Prostate gland (tissue), 2 donors: ENCODE measurements around the gene PDE8A.

ENCODE experiments used
- CTCF ChIP-seq, 4 experiments: fragments of 200-600 bp in 2 of 4; fragments of 450-650 bp in 2 of 4; sonication (generic) in 2 of 4; IDR thresholded peaks; 1 replicate in 3 of 4; 2 replicates in 1 of 4; pipeline ENCODE4 v1.5.1; 2016 to 2019; ENCODE audit warnings: antibody characterized with exemption in 4 of 4, mild to moderate bottlenecking in 2 of 4, moderate library complexity in 2 of 4
- POLR2AphosphoS5 ChIP-seq: sonication (generic); formaldehyde crosslinking; IDR thresholded peaks from one replicate; pipeline ENCODE4 v1.6.1; 2017; ENCODE audit warnings: antibody characterized with exemption

- TF ChIP-seq CTCF (IDR thresholded peaks at IDR 0.05) (no peak), POLR2AphosphoS5 (no peak)
Observed at GRCh38 chr15:85120351-85121113, 138.9 kb downstream of the PDE8A start.
